Nephron progenitor cell (in vitro differentiated cells): ENCODE measurements around the gene TEAD1.

ENCODE experiments used
- DNase-seq: peaks from one replicate; pipeline ENCODE4 v3.0.0; 2021
- H3K27ac Mint-ChIP-seq: 2 replicates; pipeline ENCODE4 v1.8.0; 2021; ENCODE audit warnings: mild to moderate bottlenecking, moderate library complexity, mixed read lengths
- H3K27me3 Mint-ChIP-seq: 2 replicates; pipeline ENCODE4 v1.8.0; 2021; ENCODE audit warnings: mild to moderate bottlenecking, low read depth, mixed read lengths; ENCODE audit not compliant: poor library complexity
- H3K36me3 Mint-ChIP-seq: 2 replicates; pipeline ENCODE4 v1.8.0; 2021; ENCODE audit warnings: low read depth, mixed read lengths
- H3K4me1 Mint-ChIP-seq: 2 replicates; pipeline ENCODE4 v1.8.0; 2021; ENCODE audit warnings: mixed read lengths
- H3K4me3 Mint-ChIP-seq: 2 replicates; pipeline ENCODE4 v1.8.0; 2021; ENCODE audit warnings: mild to moderate bottlenecking, moderate library complexity, mixed read lengths
- H3K9me3 Mint-ChIP-seq: 2 replicates; pipeline ENCODE4 v1.8.0; 2021; ENCODE audit warnings: mild to moderate bottlenecking, moderate library complexity, mixed read lengths
- CTCF ChIP-seq: fragments of 200-600 bp; sonication (generic); IDR thresholded peaks from 2 replicates; pipeline ENCODE4 v1.5.0; 2021; ENCODE audit warnings: antibody characterized with exemption

TEAD1 gene

DNA sequence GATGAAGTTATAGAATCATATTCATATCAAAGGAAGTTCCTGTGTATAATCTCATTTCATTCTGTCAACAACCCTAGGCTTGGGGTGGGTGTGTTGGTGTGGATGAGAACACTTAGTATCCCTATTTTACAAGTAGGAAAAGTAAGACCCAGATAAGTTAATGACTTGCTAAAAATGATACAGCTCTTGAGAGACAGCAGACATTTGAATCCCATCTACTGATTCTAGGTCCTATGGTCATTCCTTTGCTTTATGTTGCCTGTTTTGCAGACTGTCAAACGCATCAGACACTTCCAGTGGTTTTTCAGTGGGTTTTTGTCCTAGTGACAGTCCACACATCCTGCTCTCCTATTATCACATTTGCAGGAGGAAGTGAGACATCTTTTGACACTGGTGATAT is 153.1 kb downstream of the TEAD1 start:
- Mint-ChIP-seq H3K9me3 (peaks cover 4% of the 10 kb centered on the region), H3K27me3 (peaks cover 10% of the 10 kb centered on the region), H3K36me3 (peaks cover 28% of the 10 kb centered on the region), H3K4me1 (peaks cover 66% of the 10 kb centered on the region), H3K27ac (peak overlapping the region; percentile 97), H3K4me3 (peak overlapping the region; percentile 91)
- no peak for TF ChIP-seq CTCF
- no peak for DNase-seq

DNA sequence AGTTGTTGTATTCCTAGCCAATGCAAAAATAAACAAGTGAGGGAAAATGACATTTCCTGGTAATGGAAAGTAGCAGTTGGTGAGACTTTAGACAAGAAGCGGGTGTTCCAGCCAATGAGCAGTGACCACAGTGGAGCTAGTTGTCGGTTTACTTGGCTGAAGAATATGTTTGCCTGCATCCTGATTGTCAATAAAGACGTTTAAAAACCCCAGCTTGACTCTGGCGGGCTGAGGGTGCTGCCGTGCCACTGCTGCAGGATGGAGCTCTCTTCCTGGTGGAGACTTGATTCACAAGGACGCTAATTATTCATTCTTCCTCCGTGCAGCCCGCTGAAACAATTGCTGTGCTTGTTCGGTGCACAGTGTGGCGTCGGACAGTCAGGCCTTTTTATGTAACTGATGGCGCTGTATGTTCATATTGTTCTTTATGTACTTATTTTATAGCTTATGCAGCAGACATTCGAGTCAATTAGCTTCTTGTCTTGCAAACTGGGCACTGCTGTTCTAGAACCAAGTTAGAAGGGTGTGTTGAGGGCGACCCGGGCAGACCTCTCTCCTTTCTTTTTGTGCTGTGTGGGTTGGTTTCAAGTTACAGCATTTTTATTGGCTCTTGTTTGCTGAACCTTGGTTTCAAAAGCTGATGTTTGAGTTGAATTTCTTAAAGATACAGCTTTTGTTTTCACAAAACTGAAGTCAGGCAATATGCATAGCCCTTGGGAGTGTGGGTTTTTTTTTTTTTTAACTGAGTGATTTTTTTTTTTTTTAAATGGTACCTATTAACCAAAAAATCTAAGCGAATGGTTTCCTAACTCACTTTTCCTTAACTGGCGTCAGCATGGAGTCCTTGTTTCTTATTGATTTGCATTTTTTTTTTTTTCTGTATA is 153.9 kb downstream of the TEAD1 start:
- Mint-ChIP-seq H3K36me3 (peaks cover 28% of the 10 kb centered on the region), H3K9me3 (peaks cover 4% of the 10 kb centered on the region), H3K27ac (peak overlapping the region; percentile 97), H3K4me1 (peaks cover 66% of the 10 kb centered on the region), H3K4me3 (peak overlapping the region; percentile 91), H3K27me3 (peaks cover 10% of the 10 kb centered on the region)
- TF ChIP-seq CTCF: no peak
- peak; percentile 45 for DNase-seq

- H3K27me3 Mint-ChIP-seq: peaks cover 8% of the 10 kb centered on the region
- H3K27ac Mint-ChIP-seq: peak overlapping the region; percentile 78
- peaks cover 5% of the 10 kb centered on the region for H3K9me3 Mint-ChIP-seq
- peak overlapping the region; percentile 91 for H3K4me3 Mint-ChIP-seq
- peaks cover 32% of the 10 kb centered on the region for H3K36me3 Mint-ChIP-seq
- TF ChIP-seq CTCF: no peak
- peaks cover 69% of the 10 kb centered on the region for H3K4me1 Mint-ChIP-seq
- DNase-seq: no peak
Observed at GRCh38 chr11:12829131-12829530, 154.9 kb downstream of the TEAD1 start.

- Mint-ChIP-seq H3K27ac (peak overlapping the region; percentile 78), H3K4me3 (peak overlapping the region; percentile 91), H3K9me3 (peaks cover 9% of the 10 kb centered on the region), H3K4me1 (peaks cover 70% of the 10 kb centered on the region), H3K36me3 (peaks cover 32% of the 10 kb centered on the region), H3K27me3 (peaks cover 8% of the 10 kb centered on the region)
- no peak for TF ChIP-seq CTCF
- DNase-seq: no peak
Observed at GRCh38 chr11:12829540-12830314, 155.5 kb downstream of the TEAD1 start.

DNA sequence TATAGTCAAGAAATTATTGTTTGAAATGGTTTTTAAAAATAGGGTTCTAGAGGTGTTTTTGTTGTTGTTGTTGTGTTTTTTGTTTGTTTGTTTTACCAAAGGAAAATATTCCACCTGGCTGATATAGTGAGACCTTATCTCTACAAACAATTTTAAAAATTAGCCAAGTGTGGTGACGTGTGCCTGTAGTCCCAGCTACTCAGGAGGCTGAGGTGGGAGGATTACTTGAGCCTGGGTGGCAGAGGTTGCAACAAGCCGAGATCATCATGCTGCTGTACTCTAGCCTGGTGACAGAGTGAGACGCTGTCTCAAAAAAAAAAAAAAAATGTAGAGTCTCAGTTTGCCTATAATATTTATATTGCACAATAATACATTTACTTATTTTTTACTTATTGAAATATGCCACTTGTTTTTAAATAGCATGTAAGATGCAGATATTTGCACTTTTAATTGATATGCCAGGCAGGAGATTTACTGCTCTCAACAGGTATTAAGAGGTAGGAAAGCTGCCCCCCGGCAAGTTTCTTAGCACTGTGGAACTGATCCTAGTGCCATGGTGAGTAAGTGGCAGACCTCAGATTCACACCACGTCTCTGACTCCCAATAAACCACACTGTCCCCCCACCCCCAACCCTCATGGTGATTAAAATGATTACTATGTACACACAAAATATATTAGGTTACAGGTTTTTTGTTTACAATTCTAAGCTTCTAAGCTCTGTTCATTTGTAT is 157.4 kb downstream of the TEAD1 start:
- Mint-ChIP-seq H3K9me3 (peaks cover 21% of the 10 kb centered on the region), H3K27ac (no peak overlapping the region), H3K4me3 (peak overlapping the region; percentile 1), H3K36me3 (peaks cover 35% of the 10 kb centered on the region), H3K4me1 (peaks cover 70% of the 10 kb centered on the region), H3K27me3 (peaks cover 8% of the 10 kb centered on the region)
- no peak for TF ChIP-seq CTCF
- no peak for DNase-seq
